T-helper 22 cell (primary cell): Measurements from ENCODE around the gene FNDC1.
"Not testable (repeated sequence)": the region's sequence is repeated elsewhere in the genome, so short reads cannot be mapped to it uniquely, and the experiment has no call there.

Experiments
- DNase-seq: peaks from one replicate; pipeline ENCODE4 v3.0.0-alpha.2; 2020; ENCODE audit warnings: low read depth

The FNDC1 gene

DNA sequence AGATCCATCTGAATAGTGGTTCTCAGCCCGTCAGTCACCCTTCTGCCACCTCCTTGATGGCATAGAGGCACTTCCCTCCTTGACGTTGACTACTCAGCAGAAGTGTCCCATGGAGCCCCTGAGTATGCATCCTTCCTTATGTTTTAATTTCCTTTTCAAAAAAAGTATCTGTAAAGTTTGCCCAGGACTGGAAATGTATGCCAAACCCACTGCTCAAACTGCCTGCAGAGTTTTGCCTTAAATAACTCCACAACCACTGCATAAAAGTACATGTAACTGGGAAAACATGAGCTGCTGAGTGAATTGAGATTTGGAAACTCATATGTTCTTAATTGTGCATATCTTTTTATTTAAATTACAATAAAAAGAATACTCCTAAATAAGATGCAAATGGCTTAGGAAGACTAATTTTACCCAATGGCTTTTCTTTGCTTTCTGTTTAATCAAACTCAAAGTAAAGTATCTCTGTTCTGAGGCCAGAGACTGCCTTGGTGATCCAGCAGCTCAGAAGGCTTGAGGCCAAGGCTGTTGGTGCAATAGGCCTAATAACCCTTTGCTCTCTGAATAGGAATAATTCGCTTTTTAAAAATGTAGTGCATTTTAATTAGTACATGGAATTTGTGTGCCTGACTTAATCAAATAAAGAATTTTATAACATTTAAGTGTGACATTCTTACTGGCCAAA, 90.4 kb downstream of the FNDC1 start:
- DNase-seq = no peak

DNA sequence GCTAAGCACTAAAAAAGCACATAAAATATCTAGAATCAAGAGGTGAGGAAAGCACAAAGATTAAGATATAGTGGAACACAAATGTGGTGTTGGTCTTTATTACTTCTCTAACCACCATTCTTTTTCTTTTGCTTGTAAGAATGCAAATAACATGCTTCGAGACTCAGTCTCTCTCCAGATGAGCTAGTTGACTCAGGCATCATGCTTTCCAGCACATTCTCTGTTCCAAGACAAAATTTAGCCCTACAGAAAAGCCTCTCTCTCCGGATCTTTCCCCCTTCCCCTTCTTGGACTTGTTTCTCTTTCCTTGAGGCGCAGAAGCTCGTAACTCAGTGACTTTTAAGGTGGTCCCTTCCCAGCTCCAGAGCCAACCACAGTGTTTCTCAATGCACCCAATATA, 91.0 kb downstream of the FNDC1 start:
- no peak for DNase-seq

DNA sequence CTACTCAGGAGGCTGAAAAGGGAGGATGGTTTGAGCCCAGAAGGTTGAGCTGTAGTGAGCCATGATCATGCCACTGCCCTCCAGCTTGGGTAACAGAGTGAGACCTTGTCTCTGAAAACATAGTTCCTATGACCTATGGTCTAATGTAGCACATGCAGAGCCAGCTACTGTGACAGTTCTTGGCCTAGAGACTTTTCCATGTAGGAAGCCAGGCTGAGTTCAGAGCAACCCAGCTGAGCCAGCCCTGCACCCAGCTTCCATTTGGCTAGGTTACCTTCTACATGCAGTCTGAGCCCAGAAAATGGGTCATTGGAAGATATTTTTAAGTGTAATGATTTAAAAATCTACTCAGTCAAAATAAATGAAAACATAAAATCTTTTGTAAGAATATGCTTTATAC, 92.8 kb downstream of the FNDC1 start:
- DNase-seq = no peak

DNA sequence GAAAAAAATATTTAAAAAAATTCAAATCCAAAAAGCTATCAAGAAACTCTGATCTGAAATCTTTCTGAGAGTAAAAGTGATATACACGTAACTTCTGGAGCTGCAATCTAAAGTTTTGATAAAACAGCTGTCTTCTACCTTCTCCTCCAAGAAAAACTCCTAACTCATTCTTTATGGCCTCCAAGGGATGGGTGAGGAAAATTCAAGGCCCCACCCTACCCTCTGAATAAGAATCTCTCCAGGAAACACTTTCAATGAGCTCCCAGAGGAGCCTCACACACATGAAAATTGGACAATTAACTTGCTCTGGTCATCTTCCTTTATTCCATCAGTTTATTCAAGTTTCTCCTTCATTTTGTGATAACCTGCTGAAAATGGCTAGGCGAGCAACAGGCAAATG, 93.4 kb downstream of the FNDC1 start:
- DNase-seq = no peak

DNA sequence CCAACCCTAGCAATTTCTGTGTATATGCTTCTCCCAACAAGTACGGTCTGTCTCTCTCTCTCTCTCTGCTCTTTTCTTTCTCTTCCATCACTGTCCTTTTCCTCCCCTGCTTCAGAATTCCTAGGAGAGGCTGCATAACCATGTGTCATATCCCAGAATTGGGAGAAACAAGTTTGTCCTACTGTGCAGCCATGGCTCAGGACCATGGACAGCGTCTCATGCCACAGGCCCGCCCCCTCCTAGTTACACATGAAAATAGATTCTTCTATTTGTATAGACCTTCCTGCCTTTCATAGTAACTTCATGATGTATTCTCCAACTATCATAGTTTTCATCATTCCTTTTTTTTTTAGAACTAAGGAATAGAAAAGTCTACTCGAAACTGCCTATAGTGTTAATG, 98.0 kb downstream of the FNDC1 start:
- no peak for DNase-seq

DNA sequence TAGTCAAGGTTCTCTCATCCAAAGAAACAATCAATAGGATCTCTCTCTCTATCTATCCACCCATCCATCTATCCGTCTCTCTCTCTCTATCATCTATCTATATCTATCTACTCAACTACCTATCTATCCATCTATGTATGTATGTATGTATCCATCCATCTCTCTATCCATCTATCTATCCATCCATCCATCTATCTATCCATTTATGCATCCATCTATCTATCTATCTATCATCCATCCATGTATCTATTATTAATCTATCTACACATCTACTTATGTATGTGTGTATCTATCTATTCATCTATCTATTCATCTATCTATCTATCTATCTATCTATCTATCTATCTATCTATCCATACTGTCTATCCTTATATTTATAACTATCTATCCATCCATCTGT, 99.3 kb downstream of the FNDC1 start:
- DNase-seq = no peak

DNA sequence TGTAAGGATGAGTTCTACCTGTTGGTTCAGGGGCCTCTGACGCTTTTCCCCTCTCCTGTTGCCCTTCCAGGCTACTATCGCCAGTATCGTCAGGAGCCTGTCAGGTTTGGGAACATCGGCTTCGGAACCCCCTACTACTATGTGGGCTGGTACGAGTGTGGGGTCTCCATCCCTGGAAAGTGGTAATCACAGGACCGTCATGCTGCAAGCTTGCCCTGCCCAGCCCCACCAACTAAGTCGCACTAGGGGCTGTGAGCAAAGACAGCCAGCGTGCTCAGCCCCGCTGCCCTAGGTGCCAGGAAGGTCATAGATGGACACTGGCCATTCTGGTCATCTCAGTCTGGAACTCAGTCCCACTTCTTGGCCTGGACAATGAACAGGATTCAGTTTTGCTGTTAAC, 102.1 kb downstream of the FNDC1 start:
- no peak for DNase-seq

DNA sequence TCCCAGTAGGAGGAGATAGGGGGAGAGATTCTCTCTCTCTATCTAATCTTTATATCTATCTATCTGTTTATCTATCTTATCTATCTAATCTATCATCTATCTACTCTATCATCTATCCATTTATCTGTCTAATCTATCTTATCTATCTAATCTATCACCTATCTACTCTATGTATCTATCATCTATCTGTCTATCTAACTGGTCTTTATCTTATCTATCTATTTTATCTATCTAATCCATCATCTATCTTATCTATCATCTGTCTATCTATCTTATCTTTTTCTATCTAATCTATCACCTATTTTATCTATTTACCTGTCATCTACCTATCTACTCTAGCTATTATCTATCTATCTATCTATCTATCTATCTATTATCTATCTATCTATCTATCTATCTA, 109.4 kb downstream of the FNDC1 start:
- no peak for DNase-seq

DNA sequence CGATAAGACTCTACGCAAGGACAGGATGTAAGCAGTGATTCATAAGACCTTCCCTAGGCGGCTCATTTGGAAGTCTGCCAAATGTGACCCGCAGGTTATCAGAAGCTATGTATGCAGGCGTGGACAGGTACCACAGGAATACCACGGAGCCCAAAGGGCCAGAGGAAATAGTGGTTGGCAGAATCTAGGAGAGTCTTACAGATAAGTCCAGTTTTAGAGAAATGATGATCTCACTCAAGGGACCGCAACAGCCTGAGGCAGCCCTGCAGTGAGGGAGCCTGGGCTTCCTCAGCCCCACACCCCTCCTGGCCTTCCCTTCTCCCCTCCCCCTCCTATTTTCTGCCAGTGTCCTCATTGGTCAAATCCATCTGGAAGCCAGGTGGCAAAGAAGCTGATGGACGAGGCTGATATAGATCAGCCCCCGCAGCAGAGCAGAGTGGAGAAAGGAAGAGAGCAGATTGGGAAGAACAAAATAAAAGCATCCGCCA, 110.6 kb downstream of the FNDC1 start:
- no peak for DNase-seq

DNA sequence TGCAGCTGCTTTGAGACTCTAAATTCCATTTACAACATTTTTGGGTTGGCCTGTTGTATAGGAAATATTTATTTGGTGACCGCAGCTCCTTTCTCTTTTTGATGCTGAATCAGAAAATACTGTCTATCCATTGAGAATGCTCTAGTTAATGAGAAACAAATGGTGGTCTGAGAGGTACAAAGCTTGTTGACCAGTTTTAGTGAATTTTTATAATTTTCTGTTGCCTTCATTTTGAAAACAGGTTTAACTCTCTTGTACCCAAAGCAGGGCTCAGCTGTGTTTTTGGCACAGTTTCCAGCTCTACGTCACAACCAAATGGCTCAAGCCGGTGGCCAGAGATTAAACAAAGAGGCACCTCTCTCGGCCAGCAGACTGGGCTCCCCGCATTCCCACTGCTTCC, 113.2 kb downstream of the FNDC1 start:
- no peak for DNase-seq

DNA sequence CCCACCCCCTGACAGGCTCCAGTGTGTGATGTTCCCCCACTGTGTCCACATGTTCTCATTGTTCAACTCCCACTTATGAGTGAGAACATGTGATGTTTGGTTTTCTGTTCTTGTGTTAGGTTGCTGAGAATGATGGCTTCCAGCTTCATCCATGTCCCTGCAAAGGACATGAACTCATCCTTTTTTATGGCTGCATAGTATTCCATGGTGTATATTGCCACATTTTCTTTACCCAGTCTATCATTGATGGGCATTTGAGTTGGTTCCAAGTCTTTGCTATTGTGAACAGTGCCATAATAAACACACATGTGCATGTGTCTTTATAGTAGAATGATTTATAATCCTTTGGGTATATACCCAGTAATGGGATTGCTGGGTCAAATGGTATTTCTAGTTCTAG, 115.5 kb downstream of the FNDC1 start:
- DNase-seq = not testable (repeated sequence)

DNA sequence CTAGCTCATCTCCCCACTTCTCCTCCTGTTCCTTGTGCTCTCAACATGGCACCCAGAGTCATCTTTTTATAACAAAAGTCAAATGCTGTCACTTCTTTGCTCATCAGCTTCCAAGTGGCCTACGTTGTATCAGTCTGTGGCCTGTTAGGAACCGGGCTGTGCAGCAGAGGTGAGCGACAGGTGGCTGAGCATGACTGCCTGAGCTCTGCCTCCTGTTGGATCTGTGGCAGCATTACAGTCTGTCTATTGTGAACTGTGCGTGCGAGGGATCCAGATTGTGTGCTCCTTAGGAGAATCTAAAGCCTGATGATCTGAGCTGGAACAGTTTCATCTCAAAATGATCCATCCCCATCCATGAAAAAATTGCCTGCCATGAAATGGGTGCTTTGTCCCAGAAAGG, 129.6 kb downstream of the FNDC1 start:
- DNase-seq = no peak

DNA sequence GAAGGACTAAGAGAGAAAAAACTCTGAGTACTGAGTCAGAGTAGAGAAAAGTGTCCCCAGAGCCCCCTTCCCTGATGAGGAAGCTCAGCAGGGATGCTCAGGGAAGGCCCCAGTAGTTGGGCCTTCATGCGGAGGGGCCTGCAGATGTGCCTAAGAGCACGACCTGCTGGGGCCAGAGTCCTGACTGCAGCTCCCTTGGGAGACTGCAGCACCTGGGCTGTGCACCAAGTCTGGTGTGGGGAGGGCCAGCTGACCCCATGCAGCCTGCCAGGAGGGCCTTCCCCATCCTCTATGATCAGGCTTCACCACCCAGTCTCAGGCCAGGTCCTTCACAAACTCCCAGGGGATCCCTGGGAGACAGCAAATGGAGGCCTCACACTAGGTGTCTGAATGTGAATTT, 130.4 kb downstream of the FNDC1 start:
- DNase-seq = no peak

DNA sequence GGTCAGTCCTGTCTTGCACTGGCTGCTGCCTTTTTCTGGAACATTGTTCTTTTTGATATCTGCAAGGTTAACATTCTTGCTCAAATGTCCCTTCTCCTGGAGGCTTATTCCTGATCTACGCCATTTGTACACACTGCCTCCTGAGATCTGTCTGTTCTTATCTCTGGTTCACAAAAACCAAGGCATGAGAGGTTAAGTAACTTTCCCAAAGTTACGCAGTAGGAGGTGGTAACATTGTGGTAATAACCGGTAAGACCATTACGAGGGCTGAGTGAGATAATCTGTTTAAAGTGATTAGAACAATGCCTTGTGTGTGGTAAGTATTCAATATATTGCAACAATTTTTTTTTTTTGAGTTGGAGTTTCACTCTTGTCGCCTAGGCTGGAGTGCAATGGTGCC, 132.1 kb downstream of the FNDC1 start:
- no peak for DNase-seq

DNA sequence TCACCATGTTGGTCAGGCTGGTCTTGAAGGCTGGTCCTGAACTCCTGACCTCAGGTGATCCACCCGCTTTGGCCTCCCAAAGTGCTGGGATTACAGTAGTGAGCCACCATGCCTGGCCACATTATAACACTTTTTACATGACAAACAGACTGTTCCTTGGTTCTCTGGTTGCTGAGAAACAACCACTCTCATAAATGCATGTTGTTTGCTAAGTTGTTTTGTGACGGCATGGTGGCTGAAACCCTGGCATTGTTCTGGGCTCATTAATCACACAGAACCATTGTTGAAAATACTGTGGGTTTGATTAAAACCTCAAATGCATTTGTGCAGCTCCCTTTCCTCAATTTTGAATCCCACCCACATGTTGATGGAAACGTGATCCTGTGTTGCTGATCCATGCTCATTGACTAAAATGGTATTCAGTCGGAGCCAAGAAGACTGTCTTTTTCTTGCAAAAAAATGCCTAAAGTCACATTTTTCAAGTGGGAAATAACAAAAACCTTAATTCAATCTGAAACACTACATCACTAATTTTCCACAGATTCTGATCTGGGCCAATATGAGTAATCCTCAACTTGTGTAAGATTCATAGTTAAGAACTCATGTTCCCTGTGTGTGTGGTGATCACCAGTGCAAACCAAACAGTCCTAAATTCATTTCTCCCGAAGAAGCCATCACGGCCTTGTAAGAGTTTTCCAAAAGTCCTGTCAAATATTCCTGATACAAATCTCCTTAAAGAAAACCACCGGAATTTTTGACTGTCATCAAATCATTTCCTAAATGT, 132.8 kb downstream of the FNDC1 start:
- no peak for DNase-seq

DNA sequence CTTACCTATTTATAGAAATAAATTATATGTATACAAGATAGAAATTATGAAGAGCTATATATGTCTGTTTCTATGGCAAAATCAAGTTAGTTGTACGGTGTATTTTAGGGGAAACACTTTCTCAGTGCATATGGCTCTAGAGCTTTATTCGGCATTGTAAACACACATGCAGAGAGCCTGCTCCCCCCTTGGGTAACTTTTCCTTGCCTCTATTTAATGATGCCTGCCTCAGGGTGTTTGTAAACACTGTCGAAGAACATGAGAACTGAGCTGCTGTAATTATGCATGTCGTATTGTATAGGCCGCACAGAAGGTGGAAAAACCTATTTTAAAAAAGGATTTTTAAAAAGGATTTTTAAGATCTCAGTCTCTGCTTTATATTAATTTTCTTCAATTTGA, 133.4 kb downstream of the FNDC1 start:
- DNase-seq = no peak

DNA sequence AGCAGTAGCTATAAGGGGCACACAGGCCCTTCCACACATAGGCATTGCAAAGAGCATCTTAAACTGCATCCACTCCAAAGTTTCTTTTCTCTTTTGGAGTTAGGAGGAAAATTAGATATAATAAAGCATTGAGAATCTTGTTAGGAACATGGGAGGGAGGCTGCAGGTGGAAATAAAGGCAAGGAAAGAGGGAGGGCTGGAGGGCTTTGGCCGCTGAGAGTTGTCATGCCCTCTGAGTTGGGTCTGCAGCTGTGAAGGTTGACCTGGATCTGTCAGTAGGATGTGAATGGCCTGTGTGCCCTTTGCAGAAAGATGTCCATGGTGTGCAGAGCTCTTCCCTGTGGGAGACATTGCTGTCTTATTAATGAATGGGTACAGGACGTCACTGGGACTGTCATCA, 134.0 kb downstream of the FNDC1 start:
- no peak for DNase-seq

DNA sequence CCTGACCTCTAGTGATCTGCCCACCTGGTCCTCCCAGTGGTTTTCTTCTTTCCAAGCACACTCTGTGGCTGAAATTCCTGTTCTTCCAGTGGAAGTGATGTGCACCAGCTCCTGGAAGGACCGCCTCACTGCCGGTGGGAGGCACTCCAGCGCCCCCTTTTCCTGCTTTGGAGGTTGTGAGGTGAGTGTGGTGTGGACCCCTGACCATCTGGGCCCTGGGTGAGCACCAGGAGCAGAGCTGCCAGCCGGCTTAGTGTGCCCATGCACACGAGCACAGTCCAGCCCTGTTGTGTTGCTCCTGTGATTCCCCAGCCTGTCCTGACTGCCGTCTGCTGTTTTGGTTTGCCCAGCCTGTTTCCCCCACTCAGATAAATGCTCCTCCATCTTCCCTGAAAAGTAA, 134.6 kb downstream of the FNDC1 start:
- no peak for DNase-seq

DNA sequence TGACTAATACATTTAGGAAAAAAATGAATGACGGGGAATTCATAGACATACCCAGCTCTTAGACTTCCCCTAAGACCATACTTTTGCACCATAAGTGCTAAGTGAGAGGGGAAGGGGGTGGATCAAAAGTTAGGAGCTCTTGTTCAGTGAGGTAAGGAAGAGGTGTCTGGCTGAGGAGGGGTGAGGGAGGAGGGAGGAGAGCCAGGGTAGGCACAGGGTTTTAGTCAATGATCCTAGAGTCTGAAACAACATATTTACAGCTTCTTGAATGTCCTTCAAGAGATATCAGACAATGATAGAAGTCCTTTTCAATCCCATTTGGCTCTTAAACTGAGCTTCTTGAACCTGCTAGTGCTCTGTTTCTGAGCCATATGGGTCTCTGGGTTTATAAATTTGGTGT, 135.4 kb downstream of the FNDC1 start:
- DNase-seq = no peak

DNA sequence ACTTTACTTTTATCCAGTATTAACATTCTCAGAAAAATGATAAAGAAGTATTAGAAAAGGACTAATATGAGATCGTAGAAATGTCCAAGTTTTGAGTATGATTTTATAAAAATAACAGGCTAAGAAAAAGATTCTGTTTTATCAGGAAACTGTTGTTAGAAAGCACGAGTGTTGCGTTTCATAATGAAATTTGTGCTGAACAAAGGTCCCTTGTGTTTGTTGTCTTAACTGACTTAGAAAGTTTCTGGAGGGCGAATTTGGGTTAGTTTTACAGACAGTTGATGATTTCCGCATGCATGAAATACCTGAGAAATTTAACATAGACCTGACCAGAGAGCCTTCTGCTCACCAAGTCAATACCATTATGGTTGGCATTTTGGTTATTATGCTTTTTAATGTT, 136.0 kb downstream of the FNDC1 start:
- DNase-seq = no peak

DNA sequence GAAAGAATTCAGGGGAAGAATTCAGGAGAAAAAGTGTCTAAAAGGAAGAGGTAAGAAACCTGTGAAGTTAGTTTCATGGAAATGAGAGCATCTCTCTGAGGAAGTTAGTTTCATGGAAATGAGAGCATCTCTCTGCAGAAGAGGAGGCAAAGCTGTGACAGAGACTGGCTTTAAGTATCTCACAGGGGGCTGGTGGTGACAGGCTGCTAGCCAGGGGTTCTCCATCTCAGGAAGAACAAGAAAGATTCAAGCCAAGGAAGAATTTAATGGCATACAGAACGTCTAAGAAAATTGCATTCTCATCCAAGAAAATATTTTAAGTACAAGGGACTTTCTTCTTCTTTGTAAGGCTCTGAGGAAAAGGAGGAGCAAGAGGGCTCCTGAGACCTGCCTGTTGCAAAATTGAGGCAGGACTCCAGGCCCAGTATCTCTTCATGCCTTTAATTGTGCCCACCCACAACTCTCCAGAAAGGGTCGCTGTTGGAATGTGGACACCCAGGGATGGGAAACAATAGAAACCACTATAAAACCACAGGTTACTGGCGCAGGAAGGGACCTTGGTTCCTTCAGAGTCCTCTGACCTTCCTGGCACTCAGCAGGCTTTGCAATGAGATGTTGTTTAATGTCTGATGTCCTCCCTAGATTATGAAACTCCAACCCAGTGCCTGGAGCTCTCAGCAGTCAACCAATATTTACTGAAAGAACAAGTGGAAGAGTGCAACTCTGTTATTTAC, 136.8 kb downstream of the FNDC1 start:
- DNase-seq = no peak

DNA sequence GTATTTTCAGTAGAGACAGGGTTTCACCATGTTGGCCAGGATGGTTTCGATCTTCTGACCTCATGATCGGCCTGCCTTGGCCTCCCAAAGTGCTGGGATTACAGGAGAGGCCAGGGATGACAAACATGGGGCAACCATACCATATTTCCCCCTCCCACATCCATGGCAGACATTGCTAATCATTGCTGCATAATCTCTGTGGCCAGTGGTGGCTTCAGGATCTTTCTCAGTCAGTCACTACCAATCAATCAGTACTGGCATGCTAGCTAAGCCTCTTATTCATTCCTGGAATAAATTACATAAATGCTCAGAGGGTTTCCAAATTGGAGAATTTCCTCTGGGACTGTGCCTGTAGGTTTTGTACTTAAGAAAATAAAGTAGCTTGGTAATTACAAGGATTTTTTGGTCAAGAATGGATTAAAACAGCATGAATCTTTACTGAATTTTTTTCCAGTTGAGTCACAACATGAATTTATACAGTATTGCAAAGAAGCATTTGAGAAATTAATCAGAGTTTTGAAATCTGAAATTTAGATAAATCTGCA, 138.1 kb downstream of the FNDC1 start:
- no peak for DNase-seq

DNA sequence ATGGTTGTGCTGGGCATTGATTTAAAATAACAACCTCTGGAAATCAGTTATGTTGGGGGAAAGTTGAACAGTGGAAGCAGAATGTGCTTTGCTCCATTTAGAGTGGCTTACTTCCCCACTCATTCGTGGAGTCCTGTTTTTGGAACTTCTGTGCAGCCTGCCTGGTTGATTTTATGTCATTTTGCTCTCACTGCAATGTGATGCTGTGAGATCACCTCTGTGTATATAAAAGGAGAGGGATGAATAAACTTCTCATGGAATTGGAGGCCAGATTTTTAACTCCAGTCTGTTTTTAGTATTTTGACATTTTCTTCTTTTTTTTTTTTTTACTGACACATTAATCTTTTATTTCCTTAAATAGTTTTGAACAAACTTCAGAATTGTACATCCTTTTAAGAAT, 139.0 kb downstream of the FNDC1 start:
- no peak for DNase-seq
